ENCODE measurements around the gene IL6ST. TPM values are rescaled to one million over a fixed set of nuclear protein-coding genes. Genes with fewer than 3 reads are reported as not detected.
"Not testable (repeated sequence)": the region's sequence is repeated elsewhere in the genome, so short reads cannot be mapped to it uniquely, and the experiment has no call there.

The IL6ST gene
- total RNA-seq, 2 donors from 2014 or later = 47.8 to 84.0 TPM

- H3K27ac Mint-ChIP-seq = peak overlapping the region in 1 of 2 donors; percentile 57
- ATAC-seq = peak; percentile 76 to 83
- no peak for DNase-seq (ENCODE audit: low spot score in 2 of 2)
- H3K36me3 Mint-ChIP-seq = peaks cover 7 to 8% of the 10 kb centered on the region in 2 donors
- H3K9me3 Mint-ChIP-seq = peaks cover 4 to 5% of the 10 kb centered on the region in 2 donors
Measured at GRCh38 chr5:56012281-56012963, 17.7 kb upstream of the IL6ST start.

- DNase-seq (ENCODE audit: low spot score in 2 of 2) = no peak
- H3K9me3 Mint-ChIP-seq = peaks cover 4 to 5% of the 10 kb centered on the region in 2 donors
- peak; percentile 79 to 84 for ATAC-seq
- peak overlapping the region in 1 of 2 donors; percentile 57 for H3K27ac Mint-ChIP-seq
- peaks cover 7 to 8% of the 10 kb centered on the region in 2 donors for H3K36me3 Mint-ChIP-seq
Measured at GRCh38 chr5:56011835-56012234, 17.1 kb upstream of the IL6ST start.

GRCh38 chr5:56010431-56010830 is 15.7 kb upstream of the IL6ST start:
- DNase-seq (ENCODE audit: low spot score in 2 of 2) = no peak
- Mint-ChIP-seq H3K27ac (no peak overlapping the region), H3K36me3 (no peaks in the 10 kb centered on the region), H3K9me3 (no peaks in the 10 kb centered on the region)
- no peak for ATAC-seq

- H3K36me3 Mint-ChIP-seq = peaks cover 0 to 17% of the 10 kb centered on the region in 2 donors
- H3K27ac Mint-ChIP-seq = no peak overlapping the region
- DNase-seq (ENCODE audit: low spot score in 2 of 2) (no peak), ATAC-seq (peak; percentile 11 to 63)
- no peaks in the 10 kb centered on the region for H3K9me3 Mint-ChIP-seq
Measured at GRCh38 chr5:56006600-56006999, 11.8 kb upstream of the IL6ST start.

GRCh38 chr5:56006094-56006493 is 11.3 kb upstream of the IL6ST start:
- no peak for DNase-seq (ENCODE audit: low spot score in 2 of 2)
- Mint-ChIP-seq H3K36me3 (peaks cover 0 to 17% of the 10 kb centered on the region in 2 donors), H3K27ac (no peak overlapping the region), H3K9me3 (no peaks in the 10 kb centered on the region)
- peak; percentile 41 to 61 for ATAC-seq

GRCh38 chr5:56004874-56005273 is 10.1 kb upstream of the IL6ST start:
- H3K9me3 Mint-ChIP-seq = no peaks in the 10 kb centered on the region
- peaks cover 0 to 17% of the 10 kb centered on the region in 2 donors for H3K36me3 Mint-ChIP-seq
- ATAC-seq = no peak
- no peak overlapping the region for H3K27ac Mint-ChIP-seq
- no peak for DNase-seq (ENCODE audit: low spot score in 2 of 2)

GRCh38 chr5:56003679-56004078 is 8.9 kb upstream of the IL6ST start:
- Mint-ChIP-seq H3K9me3 (no peaks in the 10 kb centered on the region), H3K27ac (no peak overlapping the region), H3K36me3 (peaks cover 0 to 17% of the 10 kb centered on the region in 2 donors)
- DNase-seq (ENCODE audit: low spot score in 2 of 2) = no peak
- ATAC-seq = no peak

GRCh38 chr5:56003179-56003578 is 8.4 kb upstream of the IL6ST start:
- Mint-ChIP-seq H3K36me3 (peaks cover 0 to 17% of the 10 kb centered on the region in 2 donors), H3K27ac (no peak overlapping the region)

GRCh38 chr5:56002303-56002702 is 7.5 kb upstream of the IL6ST start:
- no peak for ATAC-seq
- no peak for DNase-seq (ENCODE audit: low spot score in 2 of 2)
- no peaks in the 10 kb centered on the region for H3K9me3 Mint-ChIP-seq
- no peak overlapping the region for H3K27ac Mint-ChIP-seq
- peaks cover 0 to 17% of the 10 kb centered on the region in 2 donors for H3K36me3 Mint-ChIP-seq

More at GRCh38 chr5:56003179-56003578, 8.4 kb upstream of the IL6ST start:
- ATAC-seq = no peak
- no peaks in the 10 kb centered on the region for H3K9me3 Mint-ChIP-seq
- no peak for DNase-seq (ENCODE audit: low spot score in 2 of 2)

- peaks cover 0 to 17% of the 10 kb centered on the region in 2 donors for H3K36me3 Mint-ChIP-seq
- not testable (repeated sequence) for ATAC-seq; DNase-seq (ENCODE audit: low spot score in 2 of 2); H3K27ac Mint-ChIP-seq; H3K9me3 Mint-ChIP-seq
Measured at GRCh38 chr5:56000221-56000620, 5.5 kb upstream of the IL6ST start.

- peaks cover 6 to 17% of the 10 kb centered on the region in 2 donors for H3K36me3 Mint-ChIP-seq
Measured at GRCh38 chr5:55998966-55999365, 4.2 kb upstream of the IL6ST start.

GRCh38 chr5:55997742-55998351 is 3.1 kb upstream of the IL6ST start:
- peak in 1 of 2 donors; percentile 40 for DNase-seq (ENCODE audit: low spot score in 2 of 2)
- no peak overlapping the region for H3K27ac Mint-ChIP-seq
- H3K9me3 Mint-ChIP-seq = no peaks in the 10 kb centered on the region
- peaks cover 12 to 19% of the 10 kb centered on the region in 2 donors for H3K36me3 Mint-ChIP-seq
- ATAC-seq = peak in 1 of 2 donors; percentile 26

More at GRCh38 chr5:55998966-55999365, 4.2 kb upstream of the IL6ST start:
- no peaks in the 10 kb centered on the region for H3K9me3 Mint-ChIP-seq
- H3K27ac Mint-ChIP-seq = no peak overlapping the region
- ATAC-seq (no peak), DNase-seq (ENCODE audit: low spot score in 2 of 2) (no peak)

- H3K27ac Mint-ChIP-seq = peak overlapping the region; percentile 99
- H3K9me3 Mint-ChIP-seq = peaks cover 0 to 5% of the 10 kb centered on the region in 2 donors
- DNase-seq (ENCODE audit: low spot score in 2 of 2) (peak; percentile 98), ATAC-seq (peak; percentile 84 to 93)
- peaks cover 19 to 27% of the 10 kb centered on the region in 2 donors for H3K36me3 Mint-ChIP-seq
Measured at GRCh38 chr5:55994998-55995914, 493 bp upstream of the IL6ST start.

GRCh38 chr5:55993731-55994494 is 850 bp downstream of the IL6ST start:
- Mint-ChIP-seq H3K36me3 (peaks cover 19 to 27% of the 10 kb centered on the region in 2 donors), H3K9me3 (peaks cover 0 to 5% of the 10 kb centered on the region in 2 donors), H3K27ac (peak overlapping the region; percentile 99 to 100)
- ATAC-seq (no peak), DNase-seq (ENCODE audit: low spot score in 2 of 2) (no peak)

- Mint-ChIP-seq H3K36me3 (peaks cover 26 to 27% of the 10 kb centered on the region in 2 donors), H3K27ac (peak overlapping the region; percentile 99 to 100), H3K9me3 (peaks cover 0 to 5% of the 10 kb centered on the region in 2 donors)
- DNase-seq (ENCODE audit: low spot score in 2 of 2) = no peak
- ATAC-seq = peak in 1 of 2 donors; percentile 11
Measured at GRCh38 chr5:55993013-55993412, 1.8 kb downstream of the IL6ST start.

Measured in activated naive CD4-positive, alpha-beta T cell treated with anti-CD3 and anti-CD28 coated beads, Interleukin-2, amount 50 U/mL, for 72 hours (primary cell).